Breast epithelium (tissue), 3 donors: ENCODE data around the gene ZPBP2.

Experiments
- CTCF ChIP-seq, 3 donors: fragments of 450-650 bp; IDR thresholded peaks; one replicate each; pipeline ENCODE4 v1.5.1; 2016 to 2017; ENCODE audit warnings: antibody characterized with exemption in 3 of 3, mild to moderate bottlenecking in 3 of 3, moderate library complexity in 3 of 3
- POLR2A ChIP-seq: fragments of 450-650 bp; IDR thresholded peaks from one replicate; pipeline ENCODE4 v1.6.1; 2016; ENCODE audit warnings: antibody characterized with exemption, mild to moderate bottlenecking, moderate library complexity
- POLR2AphosphoS5 ChIP-seq, 3 donors: sonication (generic); formaldehyde crosslinking; IDR thresholded peaks; one replicate each; pipeline ENCODE4 v1.6.1; 2017; ENCODE audit warnings: antibody characterized with exemption in 3 of 3

GRCh38 chr17:39848600-39848999 is 19.4 kb upstream of the ZPBP2 start:
- no peak for TF ChIP-seq CTCF (IDR thresholded peaks at IDR 0.05)
- no peak for TF ChIP-seq POLR2A
- no peak for TF ChIP-seq POLR2AphosphoS5 (IDR thresholded peaks at IDR 0.05)
